HepG2 (cell line): ENCODE measurements around the gene RBCK1. TPM values are rescaled to one million over a fixed set of nuclear protein-coding genes. Genes with fewer than 3 reads are reported as not detected.

Experiments used
- CAMTA2 ChIP-seq: sonication (generic); formaldehyde crosslinking; IDR thresholded peaks from 2 replicates; pipeline ENCODE4 v1.4.0; 2020; ENCODE audit warnings: mild to moderate bottlenecking, missing genetic modification reagents, borderline replicate concordance
- CEBPB ChIP-seq: IDR thresholded peaks from 2 replicates; pipeline ENCODE4 v1.6.1; 2011; ENCODE audit warnings: low read depth, low read length, improper control_type of control experiment, borderline replicate concordance
- CEBPZ ChIP-seq: IDR thresholded peaks from 2 replicates; pipeline ENCODE4 v1.6.1; 2012; ENCODE audit warnings: low read length, improper control_type of control experiment
- FOXK2 ChIP-seq: fragments of 450-650 bp; IDR thresholded peaks from 2 replicates; pipeline ENCODE4 v1.6.1; 2016
- GMEB2 ChIP-seq: IDR thresholded peaks from 2 replicates; pipeline ENCODE4 v1.6.1; 2016; ENCODE audit warnings: missing biosample characterization, missing genetic modification reagents, low read depth
- HES4 ChIP-seq: sonication (generic); formaldehyde crosslinking; IDR thresholded peaks from 2 replicates; pipeline ENCODE4 v1.9.0; 2021; ENCODE audit warnings: mild to moderate bottlenecking, missing genetic modification reagents, borderline replicate concordance
- NFYB ChIP-seq: sonication (generic); formaldehyde crosslinking; IDR thresholded peaks from 2 replicates; pipeline ENCODE4 v1.4.0; 2020; ENCODE audit warnings: missing genetic modification reagents
- PATZ1 ChIP-seq: sonication (generic); formaldehyde crosslinking; IDR thresholded peaks from 2 replicates; pipeline ENCODE4 v1.4.0; 2020; ENCODE audit warnings: missing genetic modification reagents
- PHF20 ChIP-seq: sonication (generic); formaldehyde crosslinking; IDR thresholded peaks from 2 replicates; pipeline ENCODE4 v1.5.0; 2020; ENCODE audit warnings: mild to moderate bottlenecking, missing genetic modification reagents
- SOX5 ChIP-seq: IDR thresholded peaks from 2 replicates; pipeline ENCODE4 v1.6.1; 2016; ENCODE audit warnings: borderline replicate concordance
- TBX2 ChIP-seq: sonication (generic); formaldehyde crosslinking; IDR thresholded peaks from 2 replicates; pipeline ENCODE4 v1.5.0; 2020; ENCODE audit warnings: missing genetic modification reagents, mild to moderate bottlenecking, borderline replicate concordance
- TEAD2 ChIP-seq: sonication (generic); formaldehyde crosslinking; IDR thresholded peaks from 2 replicates; pipeline ENCODE4 v1.9.0; 2021; ENCODE audit warnings: missing genetic modification reagents
- U2AF2 ChIP-seq: fragments of 200-400 bp; formaldehyde crosslinking; IDR thresholded peaks from 2 replicates; pipeline ENCODE4 v1.6.1; 2017; ENCODE audit warnings: low read depth, mild to moderate bottlenecking, low read length
- ZNF292 ChIP-seq: sonication (generic); formaldehyde crosslinking; IDR thresholded peaks from 2 replicates; pipeline ENCODE4 v1.8.1; 2022; ENCODE audit warnings: mild to moderate bottlenecking, low read depth, missing genetic modification reagents, borderline replicate concordance
- ZNF570 ChIP-seq: sonication (generic); formaldehyde crosslinking; IDR thresholded peaks from 2 replicates; pipeline ENCODE4 v1.4.0; 2020; ENCODE audit warnings: mild to moderate bottlenecking, missing genetic modification reagents, borderline replicate concordance
- ZNF580 ChIP-seq: IDR thresholded peaks from 2 replicates; pipeline ENCODE4 v1.6.1; 2016; ENCODE audit warnings: low read depth, borderline replicate concordance
- ZNF644 ChIP-seq: IDR thresholded peaks from 2 replicates; pipeline ENCODE4 v1.6.1; 2016; ENCODE audit warnings: low read depth
- ZNF691 ChIP-seq: sonication (generic); formaldehyde crosslinking; IDR thresholded peaks from 2 replicates; pipeline ENCODE4 v1.4.0; 2020; ENCODE audit warnings: missing genetic modification reagents, low read depth, mild to moderate bottlenecking, borderline replicate concordance
- ZNF703 ChIP-seq: sonication (generic); formaldehyde crosslinking; IDR thresholded peaks from 2 replicates; pipeline ENCODE4 v1.5.1; 2020; ENCODE audit warnings: missing genetic modification reagents, mild to moderate bottlenecking, moderate library complexity, borderline replicate concordance
- ZNF775 ChIP-seq: sonication (generic); formaldehyde crosslinking; IDR thresholded peaks from 2 replicates; pipeline ENCODE4 v1.4.0; 2020; ENCODE audit warnings: missing genetic modification reagents, mild to moderate bottlenecking, moderate library complexity, borderline replicate concordance
- polyA plus RNA-seq, 8 experiments: library from polyadenylated mRNA; depleted of rRNA in 3 of 8; stranded (reverse) in 7 of 8; unstranded in 1 of 8; fragments of >200 nt; fragmentation: Illumina TruSeq in 4 of 8; extraction: Trizol in 4 of 8; gene quantifications; 2 replicates each; pipeline versions ENCODE4 v1.2.1 to v1.2.3, GENCODE V29; 2011 to 2016; ENCODE audit warnings: low read depth in 4 of 8, missing spikeins in 1 of 8, mixed read lengths in 1 of 8; ENCODE audit not compliant: insufficient read depth in 1 of 8
- total RNA-seq, 5 experiments: library from RNA; depleted of rRNA; stranded (reverse); fragments of >200 nt; fragmentation: Illumina TruSeq; extraction: Trizol; gene quantifications; 2 replicates each; pipeline ENCODE4 v1.2.3, GENCODE V29; 2016; ENCODE audit warnings: low read depth in 1 of 5

RBCK1 gene
- total and polyA plus RNA-seq, 2 of the 13 experiments (the other 11 are each of a cell fraction or from before 2014, with no cell fraction given), result 149 to 215 TPM

GRCh38 chr20:362271-363254 is 45.5 kb upstream of the RBCK1 start (continued):
- TF ChIP-seq PATZ1 (CRISPR knock-in tag) (peak; percentile 95), ZNF580 (peak; percentile 100), ZNF775 (CRISPR knock-in tag) (no peak; the same call in 1 of the 2 replicates), CAMTA2 (peak; percentile 95; the same call in 1 of the 2 replicates), SOX5 (CRISPR knock-in tag) (peak; percentile 95), ZNF570 (CRISPR knock-in tag) (no peak), ZNF703 (CRISPR knock-in tag) (no peak; the same call in 1 of the 2 replicates), CEBPB (peak; percentile 98), GMEB2 (CRISPR knock-in tag) (peak; percentile 46; the same call in 1 of the 2 replicates), TEAD2 (CRISPR knock-in tag) (no peak), FOXK2 (peak; percentile 92; the same call in 1 of the 2 replicates), ZNF644 (CRISPR knock-in tag) (peak; percentile 100), TBX2 (peak; percentile 97), U2AF2 (no peak), PHF20 (CRISPR knock-in tag) (no peak; the same call in 1 of the 2 replicates), ZNF292 (CRISPR knock-in tag) (peak; percentile 90; the same call in 1 of the 2 replicates), HES4 (CRISPR knock-in tag) (peak; percentile 42; the same call in 1 of the 2 replicates), ZNF691 (CRISPR knock-in tag) (peak; percentile 100), CEBPZ (no peak), NFYB (CRISPR knock-in tag) (peak; percentile 47)
